ENCODE data around the gene SENP6. TPM values are rescaled to one million over a fixed set of nuclear protein-coding genes. Genes with fewer than 3 reads are reported as not detected.
A peak's percentile ranks its signal among the peaks of the same experiment; 100 is the strongest.
"Not testable (repeated sequence)": the region's sequence is repeated elsewhere in the genome, so short reads cannot be mapped to it uniquely, and the experiment has no call there.

The SENP6 gene
- total RNA-seq, 1 donor from 2014 or later: 202 TPM

DNA sequence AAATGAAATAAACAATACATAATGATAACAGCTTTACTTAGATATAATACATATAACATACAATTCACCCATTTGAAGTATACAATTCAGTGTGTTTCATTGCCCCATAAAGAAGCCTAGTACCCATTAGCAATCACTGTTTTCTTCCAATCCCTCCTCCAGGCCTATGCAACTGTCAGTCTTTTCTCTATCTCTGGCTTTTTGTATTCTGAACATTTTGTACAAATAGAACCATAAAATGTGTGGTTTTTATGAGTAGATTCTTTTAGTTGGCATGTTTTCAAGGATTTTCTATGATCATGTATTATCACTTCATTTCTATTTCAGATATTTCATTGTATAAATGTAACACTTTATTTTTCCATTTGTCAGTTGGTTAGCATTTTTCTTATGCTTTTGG, 92.7 kb downstream of the SENP6 start:
- Histone ChIP-seq H3K27ac (no peak overlapping the region), H3K36me3 (peaks cover 16% of the 10 kb centered on the region), H2AFZ (replicated peaks) (no peak overlapping the region), H3K9ac (no peak overlapping the region), H4K20me1 (ENCODE audit: low read depth) (no peaks in the 10 kb centered on the region), H3K4me3 (no peak overlapping the region), H3K27me3 (no peaks in the 10 kb centered on the region), H3F3A (ENCODE audit: low read depth) (no peaks in the 10 kb centered on the region), H3K79me2 (ENCODE audit: low read depth) (no peaks in the 10 kb centered on the region), H3K4me2 (no peak overlapping the region), H3K4me1 (no peaks in the 10 kb centered on the region), H3K9me3 (ENCODE audit: low read depth) (no peaks in the 10 kb centered on the region)
- no peaks in the 10 kb centered on the region for H3K9me3 Mint-ChIP-seq
- no peak overlapping the region for H3K4me3 Mint-ChIP-seq
- TF ChIP-seq EZH2phosphoT487 (IDR thresholded peaks at IDR 0.05) (no peak), EZH2 (IDR thresholded peaks at IDR 0.05) (no peak)
- TF ChIP-seq, protein P1, sequence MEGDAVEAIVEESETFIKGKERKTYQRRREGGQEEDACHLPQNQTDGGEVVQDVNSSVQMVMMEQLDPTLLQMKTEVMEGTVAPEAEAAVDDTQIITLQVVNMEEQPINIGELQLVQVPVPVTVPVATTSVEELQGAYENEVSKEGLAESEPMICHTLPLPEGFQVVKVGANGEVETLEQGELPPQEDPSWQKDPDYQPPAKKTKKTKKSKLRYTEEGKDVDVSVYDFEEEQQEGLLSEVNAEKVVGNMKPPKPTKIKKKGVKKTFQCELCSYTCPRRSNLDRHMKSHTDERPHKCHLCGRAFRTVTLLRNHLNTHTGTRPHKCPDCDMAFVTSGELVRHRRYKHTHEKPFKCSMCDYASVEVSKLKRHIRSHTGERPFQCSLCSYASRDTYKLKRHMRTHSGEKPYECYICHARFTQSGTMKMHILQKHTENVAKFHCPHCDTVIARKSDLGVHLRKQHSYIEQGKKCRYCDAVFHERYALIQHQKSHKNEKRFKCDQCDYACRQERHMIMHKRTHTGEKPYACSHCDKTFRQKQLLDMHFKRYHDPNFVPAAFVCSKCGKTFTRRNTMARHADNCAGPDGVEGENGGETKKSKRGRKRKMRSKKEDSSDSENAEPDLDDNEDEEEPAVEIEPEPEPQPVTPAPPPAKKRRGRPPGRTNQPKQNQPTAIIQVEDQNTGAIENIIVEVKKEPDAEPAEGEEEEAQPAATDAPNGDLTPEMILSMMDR (IDR thresholded peaks at IDR 0.05): no peak
- no peak overlapping the region for H3K27ac Mint-ChIP-seq
- H3K36me3 Mint-ChIP-seq: peaks cover 27% of the 10 kb centered on the region
- peaks cover 3% of the 10 kb centered on the region for H3K27me3 Mint-ChIP-seq (ENCODE audit: insufficient read depth, low read depth)
- H3K4me1 Mint-ChIP-seq: no peaks in the 10 kb centered on the region
- DNase-seq (ENCODE audit: low spot score): no peak

DNA sequence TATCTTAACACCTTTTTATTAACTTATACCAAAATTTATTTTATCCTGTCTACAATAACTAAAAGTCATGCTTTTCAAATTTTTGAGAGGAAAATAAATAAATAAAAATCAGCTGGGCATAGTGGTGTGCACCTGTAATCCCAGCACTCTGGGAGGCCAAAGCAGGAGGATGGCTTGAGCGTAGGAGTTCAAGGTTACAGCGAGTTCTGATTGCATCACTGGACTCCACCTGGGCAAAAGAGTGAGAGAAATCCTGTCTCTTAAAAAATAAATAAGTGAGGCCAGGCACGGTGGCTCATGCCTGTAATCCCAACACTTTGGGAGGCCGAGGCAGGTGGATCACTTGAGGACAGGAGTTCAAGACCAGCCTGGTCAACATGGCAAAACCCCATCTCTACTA, 106.7 kb downstream of the SENP6 start:
- not testable (repeated sequence) for H3K9ac ChIP-seq

DNA sequence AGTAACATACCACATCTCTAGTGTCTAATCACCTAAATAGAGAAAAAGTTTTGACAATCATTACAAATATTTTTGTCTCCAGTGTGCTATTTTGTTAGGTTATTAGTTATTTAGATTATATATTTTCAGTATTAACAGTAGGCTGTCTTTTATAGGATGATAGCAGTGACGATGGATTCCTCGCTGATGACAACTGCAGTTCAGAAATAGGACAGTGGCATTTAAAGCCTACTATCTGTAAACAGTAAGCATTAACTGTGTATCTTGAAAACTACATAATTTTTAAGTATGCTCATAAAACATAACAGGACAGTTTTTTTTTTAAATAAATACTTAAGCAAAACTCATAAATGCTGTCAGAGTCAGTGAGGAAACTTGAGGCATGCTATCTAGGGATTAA, 109.5 kb downstream of the SENP6 start:
- Histone ChIP-seq H3K9me3 (ENCODE audit: low read depth) (no peaks in the 10 kb centered on the region), H3K4me3 (no peak overlapping the region), H3K4me2 (no peak overlapping the region), H3K4me1 (no peaks in the 10 kb centered on the region), H3K79me2 (ENCODE audit: low read depth) (no peaks in the 10 kb centered on the region), H2AFZ (replicated peaks) (no peak overlapping the region), H3K27me3 (no peaks in the 10 kb centered on the region), H3K36me3 (peaks cover 31% of the 10 kb centered on the region), H3K9ac (no peak overlapping the region), H4K20me1 (ENCODE audit: low read depth) (no peaks in the 10 kb centered on the region), H3F3A (ENCODE audit: low read depth) (peaks cover 15% of the 10 kb centered on the region), H3K27ac (no peak overlapping the region)
- Mint-ChIP-seq H3K27me3 (ENCODE audit: insufficient read depth, low read depth) (no peaks in the 10 kb centered on the region), H3K36me3 (peaks cover 23% of the 10 kb centered on the region), H3K9me3 (no peaks in the 10 kb centered on the region), H3K4me3 (no peak overlapping the region), H3K27ac (no peak overlapping the region), H3K4me1 (no peaks in the 10 kb centered on the region)
- DNase-seq (ENCODE audit: low spot score): no peak
- TF ChIP-seq EZH2 (IDR thresholded peaks at IDR 0.05): no peak
- TF ChIP-seq, protein P1 (IDR thresholded peaks at IDR 0.05): no peak
- TF ChIP-seq EZH2phosphoT487 (IDR thresholded peaks at IDR 0.05): no peak

More for the DNA sequence above, 106.7 kb downstream of the SENP6 start:
- not testable (repeated sequence) for H3K27ac Mint-ChIP-seq; H3K4me3 Mint-ChIP-seq; H3K9me3 ChIP-seq (ENCODE audit: low read depth); H3K27me3 Mint-ChIP-seq (ENCODE audit: insufficient read depth, low read depth); H3F3A ChIP-seq (ENCODE audit: low read depth); H4K20me1 ChIP-seq (ENCODE audit: low read depth); H2AFZ ChIP-seq (replicated peaks); H3K27ac ChIP-seq; H3K9me3 Mint-ChIP-seq; H3K4me3 ChIP-seq; H3K79me2 ChIP-seq (ENCODE audit: low read depth); H3K4me2 ChIP-seq; H3K4me1 ChIP-seq; H3K4me1 Mint-ChIP-seq; H3K27me3 ChIP-seq; DNase-seq (ENCODE audit: low spot score)
- peaks cover 17% of the 10 kb centered on the region for H3K36me3 ChIP-seq
- peaks cover 36% of the 10 kb centered on the region for H3K36me3 Mint-ChIP-seq

DNA sequence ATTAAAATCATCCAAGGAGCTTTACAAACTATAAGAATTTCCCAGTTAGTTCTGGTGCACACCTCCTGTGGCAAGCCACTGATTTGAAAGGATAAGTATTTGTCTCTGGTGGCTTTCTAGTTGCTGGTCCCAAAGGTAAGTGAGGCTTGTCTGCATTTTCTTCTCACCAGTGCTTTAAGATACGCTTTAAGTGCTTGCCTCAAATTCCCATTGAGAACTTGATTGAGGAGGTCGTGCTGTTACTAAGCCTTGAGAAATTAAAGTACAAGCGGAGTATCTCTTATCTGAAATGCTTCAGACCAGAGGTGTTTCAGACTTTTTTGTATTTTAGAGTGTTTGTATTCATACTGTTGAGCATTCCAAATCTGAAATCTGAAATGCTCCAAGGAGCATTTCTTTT, 117.5 kb downstream of the SENP6 start:
- H3K27me3 ChIP-seq: no peaks in the 10 kb centered on the region
- H3F3A ChIP-seq (ENCODE audit: low read depth): peaks cover 31% of the 10 kb centered on the region
- H3K9ac ChIP-seq: no peak overlapping the region
- H3K27ac Mint-ChIP-seq: no peak overlapping the region
- TF ChIP-seq, protein P1 (IDR thresholded peaks at IDR 0.05): no peak
- TF ChIP-seq EZH2 (IDR thresholded peaks at IDR 0.05): no peak
- TF ChIP-seq EZH2phosphoT487 (IDR thresholded peaks at IDR 0.05): no peak
- peaks cover 3% of the 10 kb centered on the region for H3K36me3 Mint-ChIP-seq
- H3K4me3 ChIP-seq: no peak overlapping the region
- H3K27ac ChIP-seq: peak overlapping the region; percentile 54
- no peaks in the 10 kb centered on the region for H3K79me2 ChIP-seq (ENCODE audit: low read depth)
- H3K9me3 ChIP-seq (ENCODE audit: low read depth): no peaks in the 10 kb centered on the region
- H3K4me3 Mint-ChIP-seq: no peak overlapping the region
- H3K36me3 ChIP-seq: peaks cover 25% of the 10 kb centered on the region
- no peak overlapping the region for H2AFZ ChIP-seq (replicated peaks)
- no peaks in the 10 kb centered on the region for H3K9me3 Mint-ChIP-seq
- H3K4me1 ChIP-seq: no peaks in the 10 kb centered on the region
- H4K20me1 ChIP-seq (ENCODE audit: low read depth): no peaks in the 10 kb centered on the region
- no peak overlapping the region for H3K4me2 ChIP-seq
- H3K27me3 Mint-ChIP-seq (ENCODE audit: insufficient read depth, low read depth): no peaks in the 10 kb centered on the region
- H3K4me1 Mint-ChIP-seq: peaks cover under 1% of the 10 kb centered on the region
- no peak for DNase-seq (ENCODE audit: low spot score)
